Stomach smooth muscle (tissue), 2 donors: ENCODE results near the gene CTSS.
"Not testable (repeated sequence)": the region's sequence is repeated elsewhere in the genome, so short reads cannot be mapped to it uniquely, and the experiment has no call there.

Experiments used
- H3K27ac ChIP-seq: one replicate; pipeline ENCODE4 v1.7.0; 2013; ENCODE audit warnings: mild to moderate bottlenecking, low read length, inconsistent platforms
- H3K27me3 ChIP-seq, 2 donors: one replicate each; pipeline ENCODE4 v1.7.0; 2013; ENCODE audit warnings: low read length in 2 of 2; ENCODE audit not compliant: insufficient read depth in 2 of 2, control insufficient read depth in 1 of 2
- H3K36me3 ChIP-seq, 2 donors: one replicate each; pipeline ENCODE4 v1.7.0; 2013; ENCODE audit warnings: low read length in 2 of 2; ENCODE audit not compliant: control insufficient read depth in 2 of 2, insufficient read depth in 2 of 2
- H3K4me1 ChIP-seq: one replicate; pipeline ENCODE4 v1.7.0; 2013; ENCODE audit warnings: low read length; ENCODE audit not compliant: control insufficient read depth, insufficient read depth
- H3K4me3 ChIP-seq, 2 donors: one replicate each; pipeline ENCODE4 v1.7.0; 2013; ENCODE audit warnings: low read length in 2 of 2
- H3K9ac ChIP-seq, 2 donors: one replicate each; pipeline ENCODE4 v1.7.0; 2013; ENCODE audit warnings: low read length in 2 of 2, mild to moderate bottlenecking in 1 of 2
- H3K9me3 ChIP-seq, 2 donors: one replicate each; pipeline ENCODE4 v1.7.0; 2013; ENCODE audit warnings: low read length in 2 of 2; ENCODE audit not compliant: control insufficient read depth in 2 of 2
- donor health status: healthy.
- donor health status: Pancreatic carcinoma.

Gene CTSS

DNA sequence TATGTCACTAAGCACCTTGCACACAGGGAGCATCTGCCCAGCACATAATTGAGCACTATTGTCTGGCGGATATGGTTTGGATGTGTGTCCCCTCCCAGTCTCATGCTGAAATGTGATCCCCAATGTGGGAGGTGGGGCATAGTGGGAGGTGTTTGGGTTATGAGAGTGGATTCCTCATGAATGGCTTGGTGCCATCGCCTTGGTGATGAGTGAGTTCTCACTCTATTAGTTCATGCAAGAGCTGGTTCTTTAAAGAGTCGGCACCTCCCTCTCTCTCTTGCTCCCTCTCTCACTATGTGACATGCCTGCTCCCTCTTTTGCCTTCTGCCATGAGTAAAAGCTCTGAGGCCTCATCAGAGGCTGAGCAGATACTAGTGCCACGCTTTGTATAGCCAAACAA is 32.9 kb upstream of the CTSS start:
- Histone ChIP-seq H3K36me3 (peaks cover 25 to 38% of the 10 kb centered on the region in 2 donors), H3K27ac (no peak overlapping the region), H3K4me3 (no peak overlapping the region), H3K4me1 (no peaks in the 10 kb centered on the region), H3K9ac (no peak overlapping the region), H3K9me3 (no peaks in the 10 kb centered on the region), H3K27me3 (no peaks in the 10 kb centered on the region)

DNA sequence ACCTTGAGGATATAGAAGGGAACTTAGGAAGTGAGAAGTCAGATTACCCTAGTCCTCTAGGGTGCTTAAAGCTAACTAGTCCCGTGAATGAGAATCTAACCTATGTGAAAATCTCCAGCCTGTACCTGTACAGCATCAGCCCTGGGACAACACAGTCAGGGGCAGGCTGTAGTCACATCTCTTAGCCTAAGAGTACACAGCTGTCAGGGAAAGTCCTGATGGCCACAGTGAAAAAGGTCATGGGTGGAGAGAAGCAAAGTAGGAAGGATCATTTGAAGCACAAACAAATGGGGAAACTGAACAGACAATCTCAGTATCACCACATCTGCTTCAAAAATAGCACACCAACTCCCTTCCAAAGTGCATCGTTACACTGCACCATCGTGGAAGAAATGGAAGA is 30.8 kb upstream of the CTSS start:
- no peaks in the 10 kb centered on the region for H3K9me3 ChIP-seq
- no peak overlapping the region for H3K27ac ChIP-seq
- peaks cover 21 to 30% of the 10 kb centered on the region in 2 donors for H3K36me3 ChIP-seq
- H3K9ac ChIP-seq: no peak overlapping the region
- H3K27me3 ChIP-seq: no peaks in the 10 kb centered on the region
- H3K4me3 ChIP-seq: no peak overlapping the region
- H3K4me1 ChIP-seq: no peaks in the 10 kb centered on the region

DNA sequence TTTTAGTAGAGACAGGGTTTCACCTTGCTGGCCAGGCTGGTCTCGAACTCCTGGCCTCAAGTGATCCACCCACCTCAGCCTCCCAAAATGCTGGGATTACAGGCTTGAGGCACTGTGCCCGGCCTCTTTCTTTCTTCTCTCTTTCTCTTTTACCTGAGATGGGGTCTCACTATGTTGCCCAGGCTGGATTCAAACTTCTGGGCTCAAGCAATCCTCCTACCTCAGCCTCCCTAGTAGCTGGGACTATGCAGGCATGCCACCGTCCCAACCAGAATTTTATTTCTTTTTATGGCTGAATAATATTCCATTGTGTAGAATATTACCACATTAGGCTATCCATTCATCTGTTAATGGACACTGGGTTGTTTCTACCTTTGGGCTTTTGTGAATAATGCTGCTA is 28.2 kb upstream of the CTSS start:
- H3K27ac ChIP-seq, H3K9me3 ChIP-seq, H3K4me1 ChIP-seq, H3K9ac ChIP-seq, H3K27me3 ChIP-seq, H3K4me3 ChIP-seq: not testable (repeated sequence)
- peaks cover 14 to 22% of the 10 kb centered on the region in 2 donors for H3K36me3 ChIP-seq

DNA sequence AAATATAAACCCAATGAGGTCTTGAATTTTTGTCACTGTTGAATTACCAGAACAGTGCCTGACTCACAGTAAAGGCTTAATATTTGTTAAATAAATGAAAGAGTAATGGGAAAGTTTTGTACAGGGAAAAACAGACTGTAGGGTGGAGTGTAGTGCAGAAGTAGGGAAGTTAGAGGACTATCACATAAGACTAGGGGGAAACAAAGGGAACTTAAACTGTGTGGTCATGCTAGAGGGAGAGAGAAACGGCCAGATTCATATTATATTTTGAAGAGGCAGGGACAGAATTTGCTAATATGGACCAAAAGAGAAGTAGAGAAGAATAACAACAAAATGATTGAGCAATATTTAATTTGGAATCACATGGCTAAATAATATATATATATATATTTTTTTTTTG is 27.6 kb upstream of the CTSS start:
- no peaks in the 10 kb centered on the region for H3K9me3 ChIP-seq
- no peaks in the 10 kb centered on the region for H3K4me1 ChIP-seq
- peaks cover 8 to 16% of the 10 kb centered on the region in 2 donors for H3K36me3 ChIP-seq
- no peak overlapping the region for H3K27ac ChIP-seq
- H3K9ac ChIP-seq: no peak overlapping the region
- no peaks in the 10 kb centered on the region for H3K27me3 ChIP-seq
- no peak overlapping the region for H3K4me3 ChIP-seq

DNA sequence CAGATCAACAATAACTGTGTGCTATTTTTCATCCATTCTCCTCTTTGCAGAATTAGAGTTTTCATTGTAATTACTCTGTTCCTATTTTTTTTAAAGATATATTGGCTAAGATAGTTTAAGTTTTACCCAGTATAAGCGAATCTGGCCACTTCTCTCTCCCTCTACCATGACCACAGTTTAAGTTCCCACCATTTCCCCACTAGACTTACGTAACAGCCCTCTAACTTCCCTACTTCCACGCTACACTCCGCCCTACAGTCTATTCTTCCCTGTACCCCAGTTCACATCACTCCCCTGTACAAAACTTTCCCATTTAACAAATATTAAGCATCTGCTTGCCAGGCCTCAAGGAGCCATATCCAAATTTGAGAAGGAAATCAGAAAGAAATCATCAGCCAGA is 26.0 kb upstream of the CTSS start:
- Histone ChIP-seq H3K36me3 (peaks cover 2 to 6% of the 10 kb centered on the region in 2 donors), H3K9ac (no peak overlapping the region), H3K27ac (no peak overlapping the region), H3K27me3 (no peaks in the 10 kb centered on the region), H3K9me3 (no peaks in the 10 kb centered on the region), H3K4me1 (no peaks in the 10 kb centered on the region), H3K4me3 (no peak overlapping the region)

DNA sequence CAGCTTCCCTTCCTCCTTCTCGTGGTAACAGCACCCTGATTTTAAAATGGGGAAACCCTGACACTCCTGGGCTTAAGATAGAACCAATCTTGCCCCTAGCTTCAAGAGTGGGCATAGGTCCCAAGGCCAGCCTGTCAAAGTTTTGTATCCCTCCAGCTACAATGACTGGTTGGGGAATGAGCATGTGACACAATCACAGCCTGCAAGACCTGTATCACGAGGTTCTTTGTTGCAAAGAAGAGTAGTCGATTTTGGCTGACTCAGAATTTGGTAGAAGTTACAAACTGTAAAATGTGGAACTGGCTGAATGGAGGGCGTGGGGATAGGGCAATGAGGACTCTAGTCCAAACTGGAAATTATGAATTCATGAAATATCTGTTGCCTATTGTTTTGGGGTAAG is 23.8 kb upstream of the CTSS start:
- Histone ChIP-seq H3K9me3 (no peaks in the 10 kb centered on the region), H3K36me3 (no peaks in the 10 kb centered on the region), H3K27ac (no peak overlapping the region), H3K4me1 (no peaks in the 10 kb centered on the region), H3K9ac (no peak overlapping the region), H3K27me3 (no peaks in the 10 kb centered on the region), H3K4me3 (no peak overlapping the region)

DNA sequence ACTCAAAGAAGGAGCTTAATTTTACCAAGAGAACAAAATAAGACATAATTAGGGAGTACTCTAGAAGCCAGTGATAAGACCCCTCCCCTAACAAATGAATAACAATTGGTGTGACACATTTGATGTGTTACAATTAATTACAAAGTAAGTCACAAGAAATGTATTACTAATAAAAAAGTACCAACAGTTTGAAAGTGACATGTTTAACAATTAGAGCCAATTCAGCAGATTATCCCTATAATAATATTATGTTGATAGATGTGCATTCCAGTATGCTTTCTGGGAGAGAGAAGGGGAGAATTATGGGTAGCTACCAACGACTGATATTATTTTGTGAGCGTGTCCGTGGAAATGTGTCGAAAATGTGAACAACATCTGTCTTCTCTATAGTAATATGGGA is 23.4 kb upstream of the CTSS start:
- Histone ChIP-seq H3K9ac (no peak overlapping the region), H3K27me3 (no peaks in the 10 kb centered on the region), H3K27ac (no peak overlapping the region), H3K9me3 (no peaks in the 10 kb centered on the region), H3K4me3 (no peak overlapping the region), H3K36me3 (no peaks in the 10 kb centered on the region), H3K4me1 (no peaks in the 10 kb centered on the region)

DNA sequence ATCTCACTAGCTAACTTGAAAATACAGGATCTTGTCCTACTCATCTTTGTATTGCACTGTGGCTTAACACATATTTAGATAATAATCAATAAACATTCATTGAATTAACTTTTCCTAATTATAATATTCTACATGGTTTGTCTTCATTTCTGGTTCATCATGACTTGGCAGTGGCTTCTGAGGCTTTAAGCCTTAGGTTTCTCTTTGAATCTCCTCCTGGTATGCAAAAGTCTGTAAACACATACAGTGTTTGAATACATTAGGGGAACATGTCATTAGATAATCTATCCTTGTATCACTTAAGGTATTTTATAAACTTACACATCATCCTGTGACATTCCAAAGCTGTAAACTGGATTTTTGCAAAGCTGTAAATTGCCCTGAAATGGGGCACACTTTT is 21.9 kb upstream of the CTSS start:
- no peak overlapping the region for H3K9ac ChIP-seq
- no peaks in the 10 kb centered on the region for H3K4me1 ChIP-seq
- H3K9me3 ChIP-seq: no peaks in the 10 kb centered on the region
- no peak overlapping the region for H3K27ac ChIP-seq
- H3K27me3 ChIP-seq: no peaks in the 10 kb centered on the region
- H3K36me3 ChIP-seq: no peaks in the 10 kb centered on the region
- H3K4me3 ChIP-seq: no peak overlapping the region

DNA sequence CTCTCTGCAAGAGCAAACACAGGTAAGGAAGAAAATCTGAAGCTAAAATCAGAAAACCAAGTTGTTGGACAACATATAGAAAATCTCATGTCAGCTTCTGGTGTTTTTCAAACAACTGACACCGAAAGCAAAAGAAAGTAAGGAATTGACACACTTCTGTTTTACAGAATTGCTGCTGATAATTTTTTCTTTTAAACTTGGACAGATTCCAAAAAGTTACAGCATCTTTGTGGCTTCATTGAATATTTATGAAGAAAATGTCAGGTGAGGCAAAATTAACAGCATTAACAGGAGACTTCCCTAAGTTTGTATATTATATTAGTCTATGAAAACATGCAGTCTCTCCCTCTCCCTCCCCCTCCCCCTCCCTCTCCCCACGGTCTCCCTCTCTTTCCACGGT is 14.9 kb upstream of the CTSS start:
- H3K27ac ChIP-seq: no peak overlapping the region
- no peak overlapping the region for H3K4me3 ChIP-seq
- no peaks in the 10 kb centered on the region for H3K9me3 ChIP-seq
- no peak overlapping the region for H3K9ac ChIP-seq
- H3K27me3 ChIP-seq: no peaks in the 10 kb centered on the region
- H3K4me1 ChIP-seq: no peaks in the 10 kb centered on the region
- no peaks in the 10 kb centered on the region for H3K36me3 ChIP-seq

DNA sequence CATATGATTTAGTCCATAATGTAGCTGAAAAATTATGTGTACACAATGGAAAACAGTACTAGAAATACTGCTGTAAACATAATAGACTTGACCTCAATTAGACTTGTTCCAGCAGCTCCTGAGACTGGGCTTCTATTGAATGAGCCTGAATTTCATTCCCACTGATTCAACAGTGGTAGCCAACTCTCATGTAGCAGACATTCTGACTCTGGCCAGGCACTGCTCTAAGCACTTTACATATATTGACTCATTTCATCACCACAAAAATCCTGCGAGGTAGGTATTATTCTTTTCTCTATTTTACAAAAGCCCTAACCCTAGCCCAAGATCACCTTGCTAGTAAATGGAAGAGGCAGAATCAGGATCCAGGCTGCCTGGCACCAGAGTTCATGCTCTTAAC is 12.8 kb upstream of the CTSS start:
- H3K9me3 ChIP-seq: no peaks in the 10 kb centered on the region
- no peaks in the 10 kb centered on the region for H3K4me1 ChIP-seq
- H3K4me3 ChIP-seq: no peak overlapping the region
- no peak overlapping the region for H3K27ac ChIP-seq
- H3K36me3 ChIP-seq: no peaks in the 10 kb centered on the region
- no peaks in the 10 kb centered on the region for H3K27me3 ChIP-seq
- H3K9ac ChIP-seq: no peak overlapping the region

DNA sequence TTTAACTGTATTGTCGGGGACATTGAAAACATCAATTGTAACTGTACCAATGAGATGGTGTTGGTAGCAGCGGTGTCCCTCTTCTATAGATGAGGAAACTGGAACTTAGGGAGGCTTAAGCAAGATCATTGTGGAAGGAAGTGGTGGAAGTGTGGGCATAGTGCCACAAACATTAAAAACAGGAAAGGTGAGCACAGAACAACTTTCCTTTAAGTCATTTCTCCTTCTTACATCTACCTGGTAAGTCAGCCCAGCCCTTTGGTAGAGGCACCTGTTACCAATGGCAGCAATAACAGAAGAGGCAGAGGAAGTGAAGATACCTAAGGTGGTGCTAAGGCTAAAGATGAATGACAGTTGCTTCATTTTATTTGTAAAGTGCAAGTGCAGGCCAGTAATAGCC is 12.0 kb upstream of the CTSS start:
- Histone ChIP-seq H3K9ac (no peak overlapping the region), H3K9me3 (no peaks in the 10 kb centered on the region), H3K27ac (no peak overlapping the region), H3K36me3 (no peaks in the 10 kb centered on the region), H3K4me1 (no peaks in the 10 kb centered on the region), H3K27me3 (no peaks in the 10 kb centered on the region), H3K4me3 (no peak overlapping the region)
